ENCODE measurements around the gene KAZN.

The KAZN gene

DNA sequence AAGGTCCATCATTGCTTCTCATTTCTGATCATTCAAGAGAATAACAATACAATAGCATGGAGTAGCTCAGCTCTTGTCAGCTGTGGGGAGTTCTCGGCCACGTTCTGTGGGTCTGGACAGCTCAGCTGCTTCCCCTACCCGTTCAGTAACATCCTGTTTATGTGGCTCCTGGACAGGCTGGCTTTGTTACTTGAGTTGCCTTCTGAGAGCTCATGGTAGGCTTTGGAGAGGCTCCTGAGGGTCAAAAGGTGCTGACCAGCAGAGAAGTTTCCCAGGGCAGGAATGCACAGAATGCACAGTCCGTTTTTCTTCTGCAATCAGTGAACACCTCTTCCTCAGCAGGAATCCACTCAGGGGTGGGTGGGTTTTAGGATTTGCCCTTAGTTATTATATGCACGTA, 36.0 kb downstream of the KAZN start:
- Histone ChIP-seq H3K9me3 (ENCODE audit: control insufficient read depth, insufficient read depth, low read length) (no peaks in the 10 kb centered on the region), H3K4me3 (ENCODE audit: low read depth, low read length) (no peak overlapping the region), H3K36me3 (ENCODE audit: control insufficient read depth, insufficient read depth, low read length) (no peaks in the 10 kb centered on the region), H3K9ac (ENCODE audit: low read depth, low read length) (no peak overlapping the region), H3K27me3 (ENCODE audit: control insufficient read depth, insufficient read depth, low read length) (no peaks in the 10 kb centered on the region), H3K4me1 (ENCODE audit: control insufficient read depth, insufficient read depth, low read length) (no peaks in the 10 kb centered on the region)

DNA sequence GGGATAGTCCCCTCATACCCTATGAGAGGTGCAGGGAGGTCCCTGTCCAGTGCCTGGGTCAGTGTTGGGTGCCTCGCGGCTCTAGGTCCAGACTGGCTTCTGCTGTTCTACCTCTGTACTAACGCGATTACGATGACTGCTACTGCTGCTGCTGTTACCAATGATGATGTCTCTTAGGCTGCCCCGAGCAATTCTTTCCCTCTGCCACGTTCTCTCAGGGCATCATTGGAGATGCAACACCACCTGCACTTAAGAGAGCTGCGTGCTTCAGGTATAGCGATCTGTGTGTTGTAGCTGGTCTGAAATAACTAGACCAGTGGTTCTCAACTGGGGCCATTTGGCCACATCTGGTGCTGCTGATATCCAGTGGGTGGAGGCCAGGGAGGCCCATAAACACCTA, 36.9 kb downstream of the KAZN start:
- Histone ChIP-seq H3K4me1 (ENCODE audit: control insufficient read depth, insufficient read depth, low read length) (no peaks in the 10 kb centered on the region), H3K27me3 (ENCODE audit: control insufficient read depth, insufficient read depth, low read length) (no peaks in the 10 kb centered on the region), H3K36me3 (ENCODE audit: control insufficient read depth, insufficient read depth, low read length) (no peaks in the 10 kb centered on the region), H3K4me3 (ENCODE audit: low read depth, low read length) (no peak overlapping the region), H3K9me3 (ENCODE audit: control insufficient read depth, insufficient read depth, low read length) (no peaks in the 10 kb centered on the region), H3K9ac (ENCODE audit: low read depth, low read length) (no peak overlapping the region)

DNA sequence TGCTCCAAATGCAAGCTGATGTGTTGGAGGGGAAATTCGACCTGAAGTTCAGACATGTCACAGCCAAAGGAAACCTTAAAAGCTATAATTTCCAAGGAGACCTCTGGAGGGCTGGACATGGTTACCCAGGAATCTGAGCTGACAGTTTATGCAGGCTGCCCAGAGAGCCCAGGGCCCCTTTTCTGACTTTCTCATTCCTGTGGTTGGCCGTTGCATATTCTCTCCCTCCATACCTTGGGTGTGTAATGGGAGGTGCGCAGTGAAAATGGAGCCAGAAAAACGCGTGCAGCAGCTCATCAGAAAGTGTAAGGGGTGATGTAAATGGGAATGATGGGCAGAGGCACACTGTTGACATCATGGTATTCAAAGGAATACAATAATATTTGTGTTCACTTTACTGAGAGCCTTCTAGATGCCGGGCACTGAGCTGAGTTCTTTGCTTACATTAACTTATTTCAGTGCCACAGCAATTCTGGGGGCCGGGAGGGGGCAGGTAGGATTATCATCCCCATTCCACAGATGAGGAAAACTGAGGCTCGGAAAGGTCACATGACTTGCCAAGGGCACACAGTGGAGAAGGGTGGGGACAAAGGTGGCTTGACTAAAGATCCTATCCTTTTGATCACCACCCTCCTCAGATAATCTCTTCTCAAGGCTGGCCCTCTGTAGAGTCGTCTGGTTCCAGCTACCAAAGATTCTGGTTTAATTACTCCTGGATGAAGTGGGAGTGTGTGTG, 38.6 kb downstream of the KAZN start:
- H3K27me3 ChIP-seq (ENCODE audit: control insufficient read depth, insufficient read depth, low read length) = no peaks in the 10 kb centered on the region
- H3K36me3 ChIP-seq (ENCODE audit: control insufficient read depth, insufficient read depth, low read length) = no peaks in the 10 kb centered on the region
- H3K9ac ChIP-seq (ENCODE audit: low read depth, low read length) = no peak overlapping the region
- H3K4me1 ChIP-seq (ENCODE audit: control insufficient read depth, insufficient read depth, low read length) = no peaks in the 10 kb centered on the region
- no peaks in the 10 kb centered on the region for H3K9me3 ChIP-seq (ENCODE audit: control insufficient read depth, insufficient read depth, low read length)
- H3K4me3 ChIP-seq (ENCODE audit: low read depth, low read length) = no peak overlapping the region

DNA sequence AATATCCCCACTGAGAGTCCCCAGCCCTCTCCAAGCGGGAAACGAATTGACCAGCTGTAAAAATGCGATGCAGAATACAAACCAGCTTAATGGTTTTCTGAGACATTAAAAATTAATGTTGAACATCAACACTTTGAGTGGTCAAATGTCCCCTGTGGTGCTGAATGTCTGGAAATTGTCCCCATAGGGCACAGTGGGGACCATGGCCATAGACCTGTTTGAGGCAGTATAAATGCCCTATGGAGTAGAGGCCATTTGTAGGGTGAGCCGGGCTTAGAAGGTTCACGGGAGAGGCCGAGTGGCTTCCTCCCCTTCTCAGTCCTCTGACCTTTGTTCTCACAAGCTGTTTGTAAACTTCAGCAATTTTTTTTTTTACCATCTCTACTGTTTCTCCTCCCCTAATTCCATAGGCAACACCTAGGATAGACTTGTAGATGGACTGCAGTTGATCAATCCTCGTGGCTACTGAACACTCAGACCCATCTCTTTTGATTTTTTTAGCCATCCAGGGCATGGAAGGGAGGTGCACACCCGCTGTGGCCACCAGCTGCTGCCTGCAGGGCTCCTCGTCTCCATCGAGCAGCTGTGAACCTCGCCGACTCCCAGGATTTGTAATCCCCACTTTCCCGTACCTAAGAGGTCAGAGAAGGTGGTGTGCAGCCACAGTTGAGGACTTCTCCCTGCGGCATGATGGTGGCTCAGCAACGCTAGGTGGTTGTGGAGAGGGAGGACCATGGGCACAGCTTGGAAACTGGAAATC, 41.0 kb downstream of the KAZN start:
- no peak overlapping the region for H3K9ac ChIP-seq (ENCODE audit: low read depth, low read length)
- no peaks in the 10 kb centered on the region for H3K27me3 ChIP-seq (ENCODE audit: control insufficient read depth, insufficient read depth, low read length)
- no peaks in the 10 kb centered on the region for H3K9me3 ChIP-seq (ENCODE audit: control insufficient read depth, insufficient read depth, low read length)
- no peak overlapping the region for H3K4me3 ChIP-seq (ENCODE audit: low read depth, low read length)
- no peaks in the 10 kb centered on the region for H3K36me3 ChIP-seq (ENCODE audit: control insufficient read depth, insufficient read depth, low read length)
- H3K4me1 ChIP-seq (ENCODE audit: control insufficient read depth, insufficient read depth, low read length) = no peaks in the 10 kb centered on the region

DNA sequence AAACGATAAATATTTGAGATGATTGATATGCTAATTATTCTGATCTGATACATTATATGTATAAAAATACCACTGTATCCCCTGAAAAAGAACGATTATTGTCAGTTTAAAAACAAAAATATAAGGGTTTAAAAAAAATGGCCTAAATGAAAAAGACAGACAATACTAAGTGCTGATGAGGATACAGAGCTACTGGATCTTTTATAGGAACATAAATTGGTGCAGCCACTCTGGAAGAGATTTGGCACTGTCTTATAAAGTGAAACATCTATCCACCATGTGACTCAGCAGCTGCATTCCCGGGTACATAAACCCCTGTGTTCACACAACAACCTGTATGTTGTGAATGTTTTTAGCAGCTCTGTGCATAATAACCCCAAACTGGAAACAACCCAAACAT, 44.2 kb downstream of the KAZN start:
- Histone ChIP-seq H3K4me3 (ENCODE audit: low read depth, low read length) (no peak overlapping the region), H3K27me3 (ENCODE audit: control insufficient read depth, insufficient read depth, low read length) (no peaks in the 10 kb centered on the region), H3K9me3 (ENCODE audit: control insufficient read depth, insufficient read depth, low read length) (no peaks in the 10 kb centered on the region), H3K36me3 (ENCODE audit: control insufficient read depth, insufficient read depth, low read length) (no peaks in the 10 kb centered on the region), H3K4me1 (ENCODE audit: control insufficient read depth, insufficient read depth, low read length) (no peaks in the 10 kb centered on the region), H3K9ac (ENCODE audit: low read depth, low read length) (no peak overlapping the region)

DNA sequence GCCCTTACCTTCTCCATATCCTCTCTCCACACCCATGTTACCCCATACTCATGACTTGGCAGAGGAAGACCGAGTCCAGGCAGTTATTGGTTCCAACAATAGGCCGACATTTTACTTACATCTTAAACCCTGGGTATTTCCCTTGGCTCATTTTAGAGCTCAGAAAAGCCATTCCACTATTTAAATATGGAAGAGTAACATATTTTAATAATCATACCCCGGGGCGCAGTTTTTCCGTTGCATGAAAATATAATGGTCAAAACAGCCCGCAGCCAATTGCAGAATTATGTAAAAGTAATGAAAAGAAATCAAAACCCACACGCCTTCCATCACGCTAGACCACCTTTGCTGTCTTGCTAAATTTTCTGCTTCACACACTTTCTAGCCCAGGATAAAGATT, 48.5 kb downstream of the KAZN start:
- H3K36me3 ChIP-seq (ENCODE audit: control insufficient read depth, insufficient read depth, low read length) = no peaks in the 10 kb centered on the region
- H3K4me1 ChIP-seq (ENCODE audit: control insufficient read depth, insufficient read depth, low read length) = no peaks in the 10 kb centered on the region
- H3K4me3 ChIP-seq (ENCODE audit: low read depth, low read length) = no peak overlapping the region
- no peaks in the 10 kb centered on the region for H3K27me3 ChIP-seq (ENCODE audit: control insufficient read depth, insufficient read depth, low read length)
- H3K9me3 ChIP-seq (ENCODE audit: control insufficient read depth, insufficient read depth, low read length) = no peaks in the 10 kb centered on the region
- H3K9ac ChIP-seq (ENCODE audit: low read depth, low read length) = no peak overlapping the region

DNA sequence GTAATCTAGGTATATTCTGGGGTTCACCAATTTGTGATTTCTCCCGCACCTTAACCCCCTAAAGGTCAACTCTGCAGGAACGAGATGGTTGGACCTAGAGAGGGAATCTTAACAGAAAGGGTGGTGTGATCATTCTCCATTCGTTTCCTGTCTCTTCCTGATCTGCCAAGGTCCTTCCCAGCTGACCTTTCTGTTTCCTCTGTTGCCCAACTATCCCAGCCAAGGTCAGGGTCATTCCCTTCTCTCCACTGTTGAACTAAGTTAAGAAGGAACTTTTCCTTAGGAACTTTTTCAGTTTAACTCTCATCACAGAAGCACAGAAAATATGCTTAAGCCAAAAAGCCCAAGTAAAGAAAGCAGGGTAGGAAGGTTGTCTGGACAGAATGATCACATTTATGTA, 49.3 kb downstream of the KAZN start:
- Histone ChIP-seq H3K4me3 (ENCODE audit: low read depth, low read length) (no peak overlapping the region), H3K9ac (ENCODE audit: low read depth, low read length) (no peak overlapping the region), H3K9me3 (ENCODE audit: control insufficient read depth, insufficient read depth, low read length) (no peaks in the 10 kb centered on the region), H3K27me3 (ENCODE audit: control insufficient read depth, insufficient read depth, low read length) (no peaks in the 10 kb centered on the region), H3K36me3 (ENCODE audit: control insufficient read depth, insufficient read depth, low read length) (no peaks in the 10 kb centered on the region), H3K4me1 (ENCODE audit: control insufficient read depth, insufficient read depth, low read length) (no peaks in the 10 kb centered on the region)

DNA sequence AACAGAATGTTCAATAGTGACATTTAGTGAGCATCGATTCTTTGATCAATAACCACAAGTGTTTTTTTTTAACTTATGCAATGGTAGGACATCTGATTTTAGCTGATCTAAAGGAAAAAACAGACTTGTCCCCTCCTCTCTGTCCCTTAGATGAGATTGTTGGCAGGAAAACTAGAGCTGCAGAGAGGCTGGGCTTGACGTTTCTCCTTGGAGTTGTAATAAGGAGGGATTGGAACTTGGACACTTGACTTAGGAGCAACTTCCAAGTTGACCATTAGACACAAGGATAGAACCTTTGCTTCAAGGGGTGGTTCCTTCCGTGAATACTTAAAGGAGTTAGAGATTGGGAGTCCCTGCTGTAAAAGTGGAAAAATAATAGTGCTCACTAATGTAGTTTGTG, 49.9 kb downstream of the KAZN start:
- Histone ChIP-seq H3K9me3 (ENCODE audit: control insufficient read depth, insufficient read depth, low read length) (no peaks in the 10 kb centered on the region), H3K9ac (ENCODE audit: low read depth, low read length) (no peak overlapping the region), H3K27me3 (ENCODE audit: control insufficient read depth, insufficient read depth, low read length) (no peaks in the 10 kb centered on the region), H3K36me3 (ENCODE audit: control insufficient read depth, insufficient read depth, low read length) (no peaks in the 10 kb centered on the region), H3K4me3 (ENCODE audit: low read depth, low read length) (no peak overlapping the region), H3K4me1 (ENCODE audit: control insufficient read depth, insufficient read depth, low read length) (no peaks in the 10 kb centered on the region)

DNA sequence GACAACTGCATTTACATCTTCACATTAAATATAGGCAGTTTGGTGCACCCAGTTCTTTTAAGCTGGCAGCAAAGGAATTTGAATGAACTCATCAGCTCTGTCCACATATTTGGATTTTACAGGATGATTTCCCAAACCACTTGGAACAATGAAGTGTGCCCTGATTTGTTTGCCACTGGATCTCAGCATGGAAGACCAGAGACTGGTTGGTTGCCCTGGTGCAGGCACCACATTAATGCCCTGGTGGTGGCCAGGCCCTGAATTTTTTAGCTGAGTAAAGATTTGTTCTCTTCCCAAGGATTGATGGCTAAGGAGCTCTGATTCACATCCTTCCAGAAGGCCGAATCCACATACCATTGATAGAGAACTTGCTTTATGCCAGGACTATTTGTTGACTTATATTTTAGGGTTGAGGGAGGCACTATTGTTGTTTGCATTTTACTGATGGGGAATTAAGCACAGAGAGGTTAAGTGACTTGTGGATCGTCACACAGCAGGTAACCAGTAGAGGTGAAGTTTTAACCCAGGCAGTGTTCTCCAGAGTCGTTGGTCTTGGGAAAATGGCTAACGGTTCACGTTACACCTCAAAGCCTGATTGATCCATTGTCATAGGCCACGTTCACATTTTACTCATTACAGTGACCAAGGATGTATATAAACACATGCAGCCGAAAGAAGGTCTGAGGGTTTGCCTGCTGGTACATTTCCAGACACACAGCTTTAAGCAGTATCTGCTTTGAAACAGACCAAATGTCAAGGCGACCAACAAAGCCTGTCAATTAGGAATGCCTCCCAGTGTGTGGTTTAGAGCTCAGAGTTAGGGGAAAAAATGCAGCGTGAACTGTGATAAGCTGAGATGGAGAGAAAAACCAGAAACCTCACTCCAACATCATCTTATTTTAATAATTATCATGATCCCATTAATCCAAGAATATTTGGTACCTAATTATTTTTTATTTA, 50.7 kb downstream of the KAZN start:
- H3K9me3 ChIP-seq (ENCODE audit: control insufficient read depth, insufficient read depth, low read length) = no peaks in the 10 kb centered on the region
- no peaks in the 10 kb centered on the region for H3K36me3 ChIP-seq (ENCODE audit: control insufficient read depth, insufficient read depth, low read length)
- no peaks in the 10 kb centered on the region for H3K4me1 ChIP-seq (ENCODE audit: control insufficient read depth, insufficient read depth, low read length)
- no peaks in the 10 kb centered on the region for H3K27me3 ChIP-seq (ENCODE audit: control insufficient read depth, insufficient read depth, low read length)
- no peak overlapping the region for H3K9ac ChIP-seq (ENCODE audit: low read depth, low read length)
- no peak overlapping the region for H3K4me3 ChIP-seq (ENCODE audit: low read depth, low read length)

DNA sequence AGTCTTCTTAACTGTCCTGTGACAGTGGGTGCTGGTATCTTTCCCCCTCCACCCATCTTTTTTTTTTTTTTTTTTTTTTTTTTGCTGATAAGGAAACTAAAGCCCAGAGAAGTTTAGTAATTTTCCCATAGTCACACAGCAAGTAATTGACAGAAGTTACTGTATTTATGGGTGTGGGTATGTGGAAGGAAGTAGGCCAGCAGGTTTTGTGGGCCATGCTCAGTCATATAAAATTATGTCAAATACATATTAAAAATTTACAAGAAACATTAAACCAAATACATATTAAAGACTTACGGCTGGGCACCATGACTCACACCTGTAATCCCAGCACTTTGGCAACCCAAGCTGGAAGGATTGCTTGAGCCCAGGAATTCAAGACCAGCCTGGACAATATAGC, 51.5 kb downstream of the KAZN start:
- Histone ChIP-seq H3K9ac (ENCODE audit: low read depth, low read length) (no peak overlapping the region), H3K4me3 (ENCODE audit: low read depth, low read length) (no peak overlapping the region), H3K27me3 (ENCODE audit: control insufficient read depth, insufficient read depth, low read length) (no peaks in the 10 kb centered on the region), H3K36me3 (ENCODE audit: control insufficient read depth, insufficient read depth, low read length) (no peaks in the 10 kb centered on the region), H3K4me1 (ENCODE audit: control insufficient read depth, insufficient read depth, low read length) (no peaks in the 10 kb centered on the region), H3K9me3 (ENCODE audit: control insufficient read depth, insufficient read depth, low read length) (no peaks in the 10 kb centered on the region)

DNA sequence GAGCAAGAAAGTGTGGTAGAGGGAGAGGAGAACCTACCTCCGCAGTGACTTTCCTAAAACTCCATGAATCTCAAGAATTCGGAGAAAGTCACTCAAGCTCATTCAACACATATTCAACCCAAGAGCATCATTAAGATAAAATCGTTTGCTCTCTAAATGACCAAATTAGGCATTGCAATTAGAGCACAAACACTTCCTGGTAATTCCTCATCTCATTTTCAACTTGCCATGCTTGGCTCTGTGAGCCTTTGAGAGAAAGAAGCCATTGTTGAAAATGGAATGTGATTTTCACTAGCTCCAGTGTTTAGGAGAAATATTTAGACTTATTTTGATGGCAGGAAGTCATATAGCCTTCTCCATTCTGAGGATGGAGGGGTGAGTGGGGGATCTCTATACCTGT, 52.5 kb downstream of the KAZN start:
- H3K27me3 ChIP-seq (ENCODE audit: control insufficient read depth, insufficient read depth, low read length) = no peaks in the 10 kb centered on the region
- no peaks in the 10 kb centered on the region for H3K4me1 ChIP-seq (ENCODE audit: control insufficient read depth, insufficient read depth, low read length)
- no peak overlapping the region for H3K4me3 ChIP-seq (ENCODE audit: low read depth, low read length)
- H3K9ac ChIP-seq (ENCODE audit: low read depth, low read length) = no peak overlapping the region
- no peaks in the 10 kb centered on the region for H3K36me3 ChIP-seq (ENCODE audit: control insufficient read depth, insufficient read depth, low read length)
- H3K9me3 ChIP-seq (ENCODE audit: control insufficient read depth, insufficient read depth, low read length) = no peaks in the 10 kb centered on the region
